Endothelial cell of umbilical vein (primary cell): ENCODE data around the gene RPS6KA4. TPM values are rescaled to one million over a fixed set of nuclear protein-coding genes. Genes with fewer than 3 reads are reported as not detected.

Experiments used
- BruUV-seq: library from RNA; stranded (reverse); fragments of 400-500 nt; replicated peaks from 2 replicates; lab custom pipeline; 2021; lab: Mats Ljungman, UMichigan
- CTCF ChIA-PET: fragments of 300-600, 350-600 bp; sonication (Branson Sonifier 250); formaldehyde crosslinking; loops from one replicate; lab custom pipeline; 2021; ENCODE audit warnings: antibody characterized with exemption, inconsistent platforms; lab: Charles Lee
- POLR2A ChIA-PET: fragments of 300-600, 350-600 bp; sonication (Branson Sonifier 250); formaldehyde crosslinking; loops from one replicate; lab custom pipeline; 2021; ENCODE audit warnings: antibody characterized with exemption, inconsistent platforms; lab: Charles Lee
- DNase-seq: peaks from one replicate; pipeline ENCODE4 v3.0.0-alpha.2; 2011; ENCODE audit warnings: low read depth, low spot score
- FAIRE-seq: peaks from 2 replicates; lab custom pipeline; 2011; peaks lifted over from hg19 to GRCh38; lab: Jason Lieb, UNC
- H2AFZ ChIP-seq: 2 replicates; pipeline ENCODE4 v1.6.0; 2012; ENCODE audit warnings: low read depth, low read length, control low read depth, inconsistent platforms
- H3K27ac ChIP-seq: 2 replicates; pipeline ENCODE4 v1.5.1; 2011; ENCODE audit warnings: low read depth, mild to moderate bottlenecking, control low read depth, low read length, moderate library complexity; ENCODE audit not compliant: insufficient read depth
- H3K27me3 ChIP-seq, 2 experiments: 2 replicates each; pipeline versions ENCODE4 v1.6.0 to v1.6.1; 2011; ENCODE audit warnings: low read length in 2 of 2, mixed read lengths in 1 of 2; ENCODE audit not compliant: control insufficient read depth in 2 of 2, insufficient read depth in 2 of 2
- H3K36me3 ChIP-seq, 2 experiments: 2 replicates in 1 of 2; 3 replicates in 1 of 2; pipeline ENCODE4 v1.5.1; 2011; ENCODE audit warnings: low read length in 2 of 2, mild to moderate bottlenecking in 1 of 2, moderate library complexity in 1 of 2; ENCODE audit not compliant: control insufficient read depth in 2 of 2, insufficient read depth in 2 of 2; ENCODE audit errors: extremely low read depth in 1 of 2
- H3K4me1 ChIP-seq: 3 replicates; pipeline ENCODE4 v1.5.1; 2011; ENCODE audit warnings: mild to moderate bottlenecking, low read length; ENCODE audit not compliant: control insufficient read depth, insufficient read depth; ENCODE audit errors: extremely low read depth
- H3K4me2 ChIP-seq: 2 replicates; pipeline ENCODE4 v1.6.1; 2011; ENCODE audit warnings: low read length, control low read depth, mixed read lengths; ENCODE audit not compliant: insufficient read depth
- H3K4me3 ChIP-seq, 3 experiments: fragments of 200-600 bp in 1 of 3; sonication (generic), shearing (Covaris generic) in 1 of 3; replicated peaks in 1 of 3; 2 replicates each; pipeline ENCODE4 v1.5.1; 2011 to 2016; ENCODE audit warnings: control low read depth in 3 of 3, low read length in 3 of 3, mild to moderate bottlenecking in 2 of 3, inconsistent platforms in 1 of 3, low read depth in 1 of 3, moderate library complexity in 1 of 3; ENCODE audit not compliant: insufficient read depth in 1 of 3
- H3K79me2 ChIP-seq: 2 replicates; pipeline ENCODE4 v1.6.0; 2012; ENCODE audit warnings: low read length, inconsistent platforms; ENCODE audit not compliant: control insufficient read depth, insufficient read depth
- H3K9ac ChIP-seq: replicated peaks from 2 replicates; pipeline ENCODE3; 2011; ENCODE audit warnings: low read length, control low read depth; ENCODE audit not compliant: insufficient read depth; ENCODE audit errors: extremely low read depth
- H3K9me1 ChIP-seq: replicated peaks from 3 replicates; pipeline ENCODE4 v1.6.0; 2011; ENCODE audit warnings: mild to moderate bottlenecking, low read length; ENCODE audit not compliant: control insufficient read depth, insufficient read depth; ENCODE audit errors: extremely low read depth
- H3K9me3 ChIP-seq: replicated peaks from 2 replicates; pipeline ENCODE4 v1.5.1; 2012; ENCODE audit warnings: low read length, inconsistent platforms; ENCODE audit not compliant: control insufficient read depth, insufficient read depth
- H4K20me1 ChIP-seq: replicated peaks from 2 replicates; pipeline ENCODE3; 2011; ENCODE audit warnings: mild to moderate bottlenecking, low read length; ENCODE audit not compliant: control insufficient read depth, insufficient read depth; ENCODE audit errors: extremely low read depth
- CTCF ChIP-seq, 2 donors: IDR thresholded peaks; 1 replicate in 1 of 2; 2 replicates in 1 of 2; pipeline ENCODE4 v1.5.1; 2011; ENCODE audit warnings: low read length in 2 of 2, mild to moderate bottlenecking in 2 of 2, moderate library complexity in 2 of 2, control low read depth in 1 of 2, inconsistent platforms in 1 of 2, low read depth in 1 of 2; ENCODE audit not compliant: insufficient read depth in 1 of 2; ENCODE audit errors: extremely low read depth in 1 of 2
- EZH2 ChIP-seq: IDR thresholded peaks from 2 replicates; pipeline ENCODE4 v1.6.1; 2012; ENCODE audit warnings: borderline replicate concordance, low read depth, mild to moderate bottlenecking, moderate library complexity, low read length, inconsistent platforms; ENCODE audit not compliant: severe bottlenecking
- FOS ChIP-seq: IDR thresholded peaks from 2 replicates; pipeline ENCODE4 v1.6.1; 2011; ENCODE audit warnings: mild to moderate bottlenecking, low read length, moderate library complexity, borderline replicate concordance; ENCODE audit not compliant: insufficient read depth
- GATA2 ChIP-seq: IDR thresholded peaks from 2 replicates; pipeline ENCODE4 v1.7.0; 2011; ENCODE audit warnings: low read depth, mild to moderate bottlenecking, moderate library complexity, mixed read lengths, low read length; ENCODE audit not compliant: insufficient read length, insufficient read depth
- JUN ChIP-seq: IDR thresholded peaks from 2 replicates; pipeline ENCODE4 v1.6.1; 2011; ENCODE audit warnings: borderline replicate concordance, low read depth; ENCODE audit not compliant: insufficient read length, insufficient read depth
- MYC ChIP-seq: IDR thresholded peaks from one replicate; pipeline ENCODE4 v1.6.1; 2011; ENCODE audit warnings: mild to moderate bottlenecking, low read depth, low read length
- POLR2A ChIP-seq: IDR thresholded peaks from 2 replicates; pipeline ENCODE4 v1.6.1; 2012; ENCODE audit warnings: low read depth, mild to moderate bottlenecking, control low read depth, low read length
- POLR2AphosphoS5 ChIP-seq: IDR thresholded peaks from 2 replicates; pipeline ENCODE4 v1.6.1; 2012; ENCODE audit warnings: low read depth, mild to moderate bottlenecking, control low read depth, low read length, moderate library complexity; ENCODE audit not compliant: insufficient read depth
- dilution Hi-C: fragments of 300-500 bp; cut with MboI; formaldehyde crosslinking; loops from one replicate; pipeline ENCODE4 v1.15.0; 2019; ENCODE audit warnings: low sequenced_read_pairs; ENCODE audit not compliant: extremely low pct_ligation_motif_present
- intact Hi-C: fragments of 100-400 bp; cut with micrococcal nuclease; formaldehyde crosslinking; loops from one replicate; pipeline ENCODE4 v1.10.0; 2022
- polyA plus RNA-seq, 4 experiments: library from polyadenylated mRNA; depleted of rRNA in 3 of 4; stranded (reverse) in 3 of 4; unstranded in 1 of 4; fragments of >200 nt; gene quantifications; 2 replicates each; pipeline versions ENCODE4 v1.2.1 to v1.2.3, GENCODE V29; 2011 to 2012; ENCODE audit warnings: missing spikeins in 1 of 4
- total RNA-seq: library from RNA; stranded (reverse); gene quantifications from 2 replicates; pipeline ENCODE4 v1.2.3, GENCODE V29; 2021
- TF ChIP-seq, protein P1 (sequence below): IDR thresholded peaks from 2 replicates; pipeline ENCODE4 v1.6.1; 2011; ENCODE audit not compliant: insufficient read depth, insufficient read length

Gene RPS6KA4
- total and polyA plus RNA-seq, 2 donors (not counting 3 experiments of a cell fraction or from before 2014, with no cell fraction given): 26.5 to 44.1 TPM

DNA sequence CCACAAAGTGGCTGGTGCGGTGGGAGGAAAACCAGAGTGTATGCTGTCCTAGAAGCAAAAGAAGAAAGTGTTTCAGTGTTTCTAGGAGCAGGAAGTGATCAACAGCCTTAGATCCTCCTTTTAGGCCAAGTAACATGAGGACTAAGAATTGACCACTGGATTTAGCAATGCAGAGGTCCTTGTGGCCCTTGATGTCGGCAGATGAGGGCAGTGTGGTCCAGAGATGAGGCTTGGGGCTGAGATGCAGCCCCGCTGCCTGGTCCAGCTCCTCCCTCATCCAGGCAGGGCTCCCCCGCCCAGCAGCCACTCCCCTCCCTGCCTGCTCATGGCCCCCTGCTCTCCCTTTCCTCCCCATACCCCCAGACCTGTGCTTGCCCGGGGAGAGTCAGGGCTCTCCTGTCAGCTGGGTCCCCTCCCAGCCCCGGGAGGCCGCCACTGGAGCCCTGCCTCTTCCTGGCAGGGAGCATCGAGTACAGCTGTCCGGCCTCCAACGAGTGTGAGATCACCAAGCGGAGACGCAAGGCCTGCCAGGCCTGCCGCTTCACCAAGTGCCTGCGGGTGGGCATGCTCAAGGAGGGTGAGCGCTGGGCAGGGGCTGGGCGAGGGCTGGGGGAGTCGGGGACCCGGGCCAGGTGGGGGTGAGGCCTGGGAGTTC lies 45.3 kb upstream of the RPS6KA4 start:
- Histone ChIP-seq H2AFZ (no peak overlapping the region), H4K20me1 (no peaks in the 10 kb centered on the region), H3K36me3 (peaks cover 2 to 7% of the 10 kb centered on the region in 2 experiments), H3K9me1 (no peaks in the 10 kb centered on the region), H3K9ac (no peak overlapping the region), H3K9me3 (no peaks in the 10 kb centered on the region), H3K27ac (no peak overlapping the region), H3K4me3 (no peak overlapping the region), H3K27me3 (no peaks in the 10 kb centered on the region), H3K4me2 (no peak overlapping the region), H3K79me2 (peaks cover 2% of the 10 kb centered on the region), H3K4me1 (peaks cover 4% of the 10 kb centered on the region)
- TF ChIP-seq POLR2AphosphoS5: no peak
- no peak for TF ChIP-seq POLR2A
- no peak for TF ChIP-seq FOS
- no peak for TF ChIP-seq EZH2
- TF ChIP-seq, protein P1, sequence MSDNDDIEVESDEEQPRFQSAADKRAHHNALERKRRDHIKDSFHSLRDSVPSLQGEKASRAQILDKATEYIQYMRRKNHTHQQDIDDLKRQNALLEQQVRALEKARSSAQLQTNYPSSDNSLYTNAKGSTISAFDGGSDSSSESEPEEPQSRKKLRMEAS: no peak
- no peak for TF ChIP-seq MYC
- TF ChIP-seq GATA2: no peak
- no peak for TF ChIP-seq CTCF (IDR thresholded peaks at IDR 0.05; ENCODE audit: extremely low read depth in 1 of 2, insufficient read depth in 1 of 2, low read depth in 1 of 2, low read length in 2 of 2)
- TF ChIP-seq JUN: no peak
- CTCF ChIA-PET: interaction anchor here (1.2 to 1.6 kb wide), 2 partner anchors 18 to 41 kb away, joined by 3 to 10 read pairs; no protein-coding TSS in a partner anchor
- FAIRE-seq (no peak), DNase-seq (no peak)
- intact Hi-C loops (no loop called here), dilution Hi-C loops (no loop called here)
- POLR2A ChIA-PET: no interaction called here
- no TSS peak for BruUV-seq
